ENCODE data around the gene ZNF280D. TPM values are rescaled to one million over a fixed set of nuclear protein-coding genes. Genes with fewer than 3 reads are reported as not detected.

The ZNF280D gene
- total RNA-seq, 4 donors from 2014 or later, result 70.9 to 116 (median 96.9) TPM

GRCh38 chr15:56602253-56602652 is 131.1 kb downstream of the ZNF280D start:
- no peak for TF ChIP-seq CTCF (IDR thresholded peaks at IDR 0.05)
- TF ChIP-seq POLR2A (IDR thresholded peaks at IDR 0.05), result no peak
- Histone ChIP-seq H3K27me3 (no peaks in the 10 kb centered on the region), H3K9me3 (peaks cover 0 to 5% of the 10 kb centered on the region in 2 donors), H3K36me3 (no peaks in the 10 kb centered on the region), H3K4me1 (no peaks in the 10 kb centered on the region), H3K4me3 (no peak overlapping the region), H3K27ac (no peak overlapping the region)
- no peak for DNase-seq
- intact Hi-C loops (cut with DNase I; ENCODE audit: low total_unique reads), result no loop called here

- intact Hi-C loops (cut with DNase I; ENCODE audit: low total_unique reads), result no loop called here
- DNase-seq, result no peak
- TF ChIP-seq CTCF (IDR thresholded peaks at IDR 0.05) (no peak), POLR2A (IDR thresholded peaks at IDR 0.05) (no peak)
- Histone ChIP-seq H3K27ac (no peak overlapping the region), H3K9me3 (peaks cover 0 to 5% of the 10 kb centered on the region in 2 donors), H3K27me3 (no peaks in the 10 kb centered on the region), H3K4me3 (no peak overlapping the region), H3K4me1 (no peaks in the 10 kb centered on the region), H3K36me3 (no peaks in the 10 kb centered on the region)
Observed at GRCh38 chr15:56600380-56600779, 132.9 kb downstream of the ZNF280D start.

GRCh38 chr15:56598991-56599390 is 134.3 kb downstream of the ZNF280D start:
- TF ChIP-seq CTCF (IDR thresholded peaks at IDR 0.05) (no peak), POLR2A (IDR thresholded peaks at IDR 0.05) (no peak)
- Histone ChIP-seq H3K27me3 (no peaks in the 10 kb centered on the region), H3K4me1 (no peaks in the 10 kb centered on the region), H3K9me3 (peaks cover 0 to 5% of the 10 kb centered on the region in 2 donors), H3K27ac (no peak overlapping the region), H3K36me3 (no peaks in the 10 kb centered on the region), H3K4me3 (no peak overlapping the region)
- intact Hi-C loops (cut with DNase I; ENCODE audit: low total_unique reads), result no loop called here
- no peak for DNase-seq

GRCh38 chr15:56587686-56588085 is 145.6 kb downstream of the ZNF280D start:
- Histone ChIP-seq H3K36me3 (peaks cover 0 to 4% of the 10 kb centered on the region in 2 donors), H3K9me3 (peaks cover 0 to 15% of the 10 kb centered on the region in 2 donors), H3K4me3 (no peak overlapping the region), H3K4me1 (no peaks in the 10 kb centered on the region), H3K27ac (no peak overlapping the region), H3K27me3 (no peaks in the 10 kb centered on the region)
- TF ChIP-seq CTCF (IDR thresholded peaks at IDR 0.05) (no peak), POLR2A (IDR thresholded peaks at IDR 0.05) (no peak)
- intact Hi-C loops (cut with DNase I; ENCODE audit: low total_unique reads), result no loop called here
- no peak for DNase-seq

- H3K9me3 ChIP-seq, result peaks cover 0 to 15% of the 10 kb centered on the region in 2 donors
- H3K27ac ChIP-seq, result no peak overlapping the region
- H3K4me1 ChIP-seq, result no peaks in the 10 kb centered on the region
- no peaks in the 10 kb centered on the region for H3K27me3 ChIP-seq
- TF ChIP-seq CTCF (IDR thresholded peaks at IDR 0.05) (no peak), POLR2A (IDR thresholded peaks at IDR 0.05) (no peak)
- H3K4me3 ChIP-seq, result no peak overlapping the region
- DNase-seq, result no peak
- intact Hi-C loops (cut with DNase I; ENCODE audit: low total_unique reads), result no loop called here
- peaks cover 0 to 4% of the 10 kb centered on the region in 2 donors for H3K36me3 ChIP-seq
Observed at GRCh38 chr15:56586206-56586605, 147.1 kb downstream of the ZNF280D start.
